Prostate gland (tissue), 2 donors: ENCODE data around the gene DTHD1.

Experiments used
- POLR2A ChIP-seq: fragments of 450-650 bp; IDR thresholded peaks from one replicate; pipeline ENCODE4 v1.6.1; 2016; ENCODE audit warnings: antibody characterized with exemption, mild to moderate bottlenecking
- TF ChIP-seq, protein P1 (sequence below), 4 experiments: fragments of 200-600 bp in 2 of 4; fragments of 450-650 bp in 2 of 4; sonication (generic) in 2 of 4; IDR thresholded peaks; 1 replicate in 3 of 4; 2 replicates in 1 of 4; pipeline ENCODE4 v1.5.1; 2016 to 2019; ENCODE audit warnings: antibody characterized with exemption in 4 of 4, mild to moderate bottlenecking in 2 of 4, moderate library complexity in 2 of 4

GRCh38 chr4:36235306-36235705, 46.1 kb upstream of the DTHD1 start:
- TF ChIP-seq, protein P1, sequence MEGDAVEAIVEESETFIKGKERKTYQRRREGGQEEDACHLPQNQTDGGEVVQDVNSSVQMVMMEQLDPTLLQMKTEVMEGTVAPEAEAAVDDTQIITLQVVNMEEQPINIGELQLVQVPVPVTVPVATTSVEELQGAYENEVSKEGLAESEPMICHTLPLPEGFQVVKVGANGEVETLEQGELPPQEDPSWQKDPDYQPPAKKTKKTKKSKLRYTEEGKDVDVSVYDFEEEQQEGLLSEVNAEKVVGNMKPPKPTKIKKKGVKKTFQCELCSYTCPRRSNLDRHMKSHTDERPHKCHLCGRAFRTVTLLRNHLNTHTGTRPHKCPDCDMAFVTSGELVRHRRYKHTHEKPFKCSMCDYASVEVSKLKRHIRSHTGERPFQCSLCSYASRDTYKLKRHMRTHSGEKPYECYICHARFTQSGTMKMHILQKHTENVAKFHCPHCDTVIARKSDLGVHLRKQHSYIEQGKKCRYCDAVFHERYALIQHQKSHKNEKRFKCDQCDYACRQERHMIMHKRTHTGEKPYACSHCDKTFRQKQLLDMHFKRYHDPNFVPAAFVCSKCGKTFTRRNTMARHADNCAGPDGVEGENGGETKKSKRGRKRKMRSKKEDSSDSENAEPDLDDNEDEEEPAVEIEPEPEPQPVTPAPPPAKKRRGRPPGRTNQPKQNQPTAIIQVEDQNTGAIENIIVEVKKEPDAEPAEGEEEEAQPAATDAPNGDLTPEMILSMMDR (IDR thresholded peaks at IDR 0.05), result no peak
- TF ChIP-seq POLR2A, result no peak
